Astrocyte of the spinal cord (primary cell): ENCODE results near the gene NOTUM.
A peak's percentile ranks its signal among the peaks of the same experiment; 100 is the strongest.

ENCODE experiments used
- DNase-seq: peaks from one replicate; pipeline ENCODE4 v3.0.0; 2011; ENCODE audit warnings: low read depth, low spot score
- H3K4me3 ChIP-seq: 2 replicates; pipeline ENCODE4 v1.5.1; 2011; ENCODE audit warnings: low read depth, mild to moderate bottlenecking, low read length, moderate library complexity
- in situ Hi-C: cut with HindIII; loops from 2 replicates; pipeline ENCODE4 v1.10.0; 2017; ENCODE audit warnings: low sequenced_read_pairs
- TF ChIP-seq, protein P1 (sequence below): IDR thresholded peaks from 2 replicates; pipeline ENCODE4 v1.5.1; 2012; ENCODE audit warnings: low read depth, mild to moderate bottlenecking, low read length, inconsistent platforms

The NOTUM gene

DNA sequence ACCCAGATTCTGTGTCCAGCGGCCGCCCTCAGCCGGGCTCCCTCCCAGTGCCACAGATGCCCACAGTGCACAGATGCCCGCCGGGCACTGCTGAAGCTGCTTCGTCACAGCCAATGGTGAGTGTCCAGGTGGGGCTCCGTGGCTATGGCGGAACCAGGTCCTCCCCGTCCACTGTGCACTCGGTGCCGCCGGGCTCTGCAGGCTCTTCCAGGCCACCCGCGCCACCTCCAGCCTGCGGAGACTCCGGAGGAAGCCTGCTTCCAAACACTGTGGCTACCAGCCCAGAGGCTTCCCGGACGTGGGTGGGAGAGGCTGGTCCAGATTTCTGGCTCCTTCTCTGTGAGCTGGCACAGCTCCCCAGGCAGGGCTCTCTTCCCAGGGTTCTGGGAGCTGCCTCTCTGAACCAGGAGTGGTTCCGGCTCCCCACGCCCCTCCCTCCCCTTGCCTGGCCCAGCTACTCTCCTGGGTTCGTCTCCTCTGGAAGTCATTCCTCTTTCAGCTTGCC is 21.1 kb downstream of the NOTUM start:
- DNase-seq: no peak
- TF ChIP-seq, protein P1, sequence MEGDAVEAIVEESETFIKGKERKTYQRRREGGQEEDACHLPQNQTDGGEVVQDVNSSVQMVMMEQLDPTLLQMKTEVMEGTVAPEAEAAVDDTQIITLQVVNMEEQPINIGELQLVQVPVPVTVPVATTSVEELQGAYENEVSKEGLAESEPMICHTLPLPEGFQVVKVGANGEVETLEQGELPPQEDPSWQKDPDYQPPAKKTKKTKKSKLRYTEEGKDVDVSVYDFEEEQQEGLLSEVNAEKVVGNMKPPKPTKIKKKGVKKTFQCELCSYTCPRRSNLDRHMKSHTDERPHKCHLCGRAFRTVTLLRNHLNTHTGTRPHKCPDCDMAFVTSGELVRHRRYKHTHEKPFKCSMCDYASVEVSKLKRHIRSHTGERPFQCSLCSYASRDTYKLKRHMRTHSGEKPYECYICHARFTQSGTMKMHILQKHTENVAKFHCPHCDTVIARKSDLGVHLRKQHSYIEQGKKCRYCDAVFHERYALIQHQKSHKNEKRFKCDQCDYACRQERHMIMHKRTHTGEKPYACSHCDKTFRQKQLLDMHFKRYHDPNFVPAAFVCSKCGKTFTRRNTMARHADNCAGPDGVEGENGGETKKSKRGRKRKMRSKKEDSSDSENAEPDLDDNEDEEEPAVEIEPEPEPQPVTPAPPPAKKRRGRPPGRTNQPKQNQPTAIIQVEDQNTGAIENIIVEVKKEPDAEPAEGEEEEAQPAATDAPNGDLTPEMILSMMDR: no peak
- in situ Hi-C loops: no loop called here
- H3K4me3 ChIP-seq: no peak overlapping the region

DNA sequence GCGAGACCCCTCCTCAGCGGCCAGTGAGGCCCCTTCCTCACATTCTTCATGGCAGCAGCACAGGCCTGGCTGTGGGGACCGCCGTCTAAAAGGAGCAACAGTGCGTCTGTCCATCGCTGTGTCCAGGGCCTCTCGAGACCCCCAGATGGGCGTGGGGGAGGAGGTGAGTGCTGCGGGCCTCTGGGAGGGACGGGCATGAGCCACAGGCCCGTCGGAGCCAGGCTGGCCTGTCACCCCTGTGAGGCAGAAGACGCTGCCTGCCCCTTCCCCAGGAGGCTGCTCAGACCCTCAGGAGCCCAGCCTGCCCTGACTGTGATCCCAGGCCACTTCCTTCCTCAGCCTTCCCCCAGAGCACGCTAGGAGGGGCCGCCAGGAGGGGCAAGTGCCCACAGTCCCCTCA is 21.8 kb downstream of the NOTUM start:
- no peak for DNase-seq
- TF ChIP-seq, protein P1: no peak
- H3K4me3 ChIP-seq: no peak overlapping the region
- in situ Hi-C loops: no loop called here

DNA sequence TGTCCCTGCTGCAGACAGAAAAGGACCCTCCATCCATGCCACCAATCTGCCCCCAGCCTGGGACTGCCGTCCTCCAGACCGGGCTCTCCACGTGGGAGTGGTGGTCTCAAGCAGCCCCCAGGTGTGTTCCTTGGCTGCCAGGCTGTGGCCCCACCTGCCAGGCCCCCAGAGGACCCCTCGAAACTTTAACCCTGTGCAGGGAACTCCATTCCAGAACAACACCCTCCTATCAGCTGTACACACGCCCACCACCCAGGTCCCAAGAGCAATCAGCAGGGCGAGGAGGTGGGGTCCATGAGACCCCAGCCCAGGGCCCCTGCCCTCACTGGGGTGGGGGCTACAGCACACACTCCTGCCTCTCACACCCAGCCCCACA is 25.3 kb downstream of the NOTUM start:
- TF ChIP-seq, protein P1: no peak
- DNase-seq: no peak
- in situ Hi-C loops: no loop called here
- peak overlapping the region; percentile 29 for H3K4me3 ChIP-seq

DNA sequence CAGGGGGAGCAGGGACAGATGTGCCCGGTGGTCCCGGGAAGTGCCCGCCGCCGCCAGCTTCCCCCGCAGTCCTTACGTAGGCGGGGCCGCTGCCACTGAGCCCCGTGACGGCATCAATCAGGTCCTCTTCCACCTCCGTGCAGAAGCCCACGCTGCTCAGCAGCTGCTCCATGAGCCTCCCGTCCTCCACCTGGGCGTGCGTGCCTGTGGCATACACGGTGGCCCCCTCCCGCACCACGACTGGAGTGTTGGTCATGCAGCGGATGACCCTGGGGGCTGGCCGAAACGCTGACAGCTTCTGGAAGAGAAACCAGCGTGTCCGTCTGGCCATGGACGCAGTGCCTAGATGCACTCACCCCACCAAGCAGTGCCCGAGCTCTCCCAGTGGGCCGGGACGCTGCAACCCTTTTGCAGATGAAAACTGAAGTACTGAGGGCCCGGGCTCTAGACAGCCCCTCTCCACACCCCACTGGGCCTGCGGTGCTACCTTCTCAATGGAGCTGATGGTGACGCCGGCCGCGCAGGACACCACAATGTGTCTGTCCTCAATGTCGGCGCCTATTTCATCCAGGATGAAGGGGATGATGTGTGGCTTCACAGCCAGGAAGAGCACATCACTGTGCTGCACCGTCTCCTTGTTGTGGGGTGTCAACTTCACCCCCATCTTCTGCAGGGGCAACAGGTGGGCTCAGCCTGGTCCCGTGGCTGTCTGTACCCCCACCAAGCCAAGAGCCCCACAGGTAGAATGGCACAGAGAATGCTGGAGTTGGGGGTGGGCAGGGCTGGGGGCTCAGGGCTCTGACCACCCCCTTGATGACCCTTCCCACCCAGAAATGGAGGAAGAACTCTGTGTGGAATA is 25.9 kb downstream of the NOTUM start:
- in situ Hi-C loops: no loop called here
- no peak for DNase-seq
- TF ChIP-seq, protein P1: no peak
- H3K4me3 ChIP-seq: no peak overlapping the region

DNA sequence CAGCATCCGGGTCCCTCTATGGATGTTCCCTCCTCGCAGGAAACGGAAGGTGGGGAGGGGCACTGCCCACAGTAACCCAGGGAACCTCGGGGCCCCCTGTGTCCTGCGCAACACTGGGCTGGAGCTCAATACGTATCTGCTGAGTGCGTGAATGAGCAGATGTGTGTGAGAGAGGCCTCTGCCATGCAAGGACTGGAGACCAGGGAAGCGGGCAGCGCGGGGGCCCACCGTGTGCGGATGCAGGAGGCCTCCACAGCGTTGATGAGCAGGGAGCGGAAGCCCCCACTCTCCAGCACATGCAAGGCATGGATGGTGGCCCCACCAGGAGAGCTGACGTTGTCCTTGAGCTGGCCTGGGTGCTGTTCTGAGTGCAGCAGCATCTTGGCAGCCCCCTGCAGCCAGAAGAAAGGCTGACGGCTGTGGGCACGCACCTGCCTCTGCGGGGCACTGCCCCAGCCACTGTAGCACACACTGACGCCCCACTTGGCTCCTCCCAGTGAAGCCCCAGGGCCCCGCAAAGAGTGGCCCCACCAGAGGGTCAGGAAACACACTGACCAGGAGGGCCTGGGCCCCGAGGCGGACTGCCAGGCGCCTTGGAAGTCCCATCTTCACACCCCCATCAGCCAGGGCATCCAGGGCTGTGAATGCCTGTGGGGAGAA is 26.8 kb downstream of the NOTUM start:
- TF ChIP-seq, protein P1: no peak
- in situ Hi-C loops: no loop called here
- no peak for DNase-seq
- no peak overlapping the region for H3K4me3 ChIP-seq

DNA sequence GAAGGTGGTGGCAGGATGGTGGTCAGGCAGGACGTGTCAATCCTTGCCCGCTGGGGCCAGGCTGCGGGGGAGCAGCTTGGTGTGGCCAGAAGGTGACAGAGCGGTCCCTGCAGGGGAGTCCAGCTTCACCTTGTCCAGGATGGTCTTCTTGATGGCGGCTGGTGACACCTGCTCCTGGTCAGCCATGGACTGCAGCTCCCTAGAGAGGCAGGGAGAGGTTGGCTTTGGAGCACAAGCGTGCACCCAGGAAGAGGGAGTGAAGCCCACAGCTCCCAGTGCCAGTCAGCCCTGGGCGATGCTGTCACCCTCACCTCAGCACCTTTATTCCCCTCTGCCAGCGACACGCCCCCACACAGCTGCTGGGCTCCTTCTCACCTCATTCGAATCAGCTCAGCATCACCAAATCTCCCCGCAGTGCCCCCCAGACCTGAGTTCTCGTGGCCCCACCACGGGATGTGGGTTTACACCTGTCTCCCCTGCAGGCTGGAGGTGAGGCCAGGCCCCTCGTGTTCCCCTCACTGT is 27.7 kb downstream of the NOTUM start:
- DNase-seq: no peak
- H3K4me3 ChIP-seq: no peak overlapping the region
- TF ChIP-seq, protein P1: no peak
- in situ Hi-C loops: no loop called here
